HG02938 (cell line): ENCODE measurements around the gene RASL11A.
"Not testable (repeated sequence)": the region's sequence is repeated elsewhere in the genome, so short reads cannot be mapped to it uniquely, and the experiment has no call there.

Experiments
- ATAC-seq: cut with Tn5 transposase; IDR thresholded peaks from one replicate; pipeline ENCODE4 v1.9.1; 2021; ENCODE audit warnings: mild to moderate bottlenecking, moderate library complexity; ENCODE audit not compliant: unreplicated experiment

RASL11A gene

GRCh38 chr13:27267596-27267995 lies 3.0 kb upstream of the RASL11A start:
- no peak for ATAC-seq

GRCh38 chr13:27269114-27269665 lies 1.4 kb upstream of the RASL11A start:
- no peak for ATAC-seq

GRCh38 chr13:27271570-27272096 lies 1.0 kb downstream of the RASL11A start:
- no peak for ATAC-seq

- no peak for ATAC-seq
These were observed 3.2 kb downstream of the RASL11A start for GRCh38 chr13:27273658-27274425.

GRCh38 chr13:27274631-27275030 lies 4.0 kb downstream of the RASL11A start:
- no peak for ATAC-seq

- no peak for ATAC-seq
These were observed 5.6 kb downstream of the RASL11A start for GRCh38 chr13:27276188-27276587.

GRCh38 chr13:27279506-27279905 lies 8.9 kb downstream of the RASL11A start:
- no peak for ATAC-seq

- no peak for ATAC-seq
These were observed 9.5 kb downstream of the RASL11A start for GRCh38 chr13:27280009-27280656.

- no peak for ATAC-seq
These were observed 10.2 kb downstream of the RASL11A start for GRCh38 chr13:27280841-27281240.

- no peak for ATAC-seq
These were observed 10.8 kb downstream of the RASL11A start for GRCh38 chr13:27281420-27281819.

GRCh38 chr13:27283906-27284493 lies 13.4 kb downstream of the RASL11A start:
- no peak for ATAC-seq

GRCh38 chr13:27288392-27288791 lies 17.8 kb downstream of the RASL11A start:
- no peak for ATAC-seq

GRCh38 chr13:27289011-27289665 lies 18.5 kb downstream of the RASL11A start:
- ATAC-seq, result no peak

GRCh38 chr13:27290715-27291114 lies 20.1 kb downstream of the RASL11A start:
- no peak for ATAC-seq

GRCh38 chr13:27291967-27292366 lies 21.3 kb downstream of the RASL11A start:
- not testable (repeated sequence) for ATAC-seq

- ATAC-seq, result no peak
These were observed 22.6 kb downstream of the RASL11A start for GRCh38 chr13:27293076-27293691.

GRCh38 chr13:27293873-27294515 lies 23.4 kb downstream of the RASL11A start:
- no peak for ATAC-seq

- ATAC-seq, result no peak
These were observed 24.5 kb downstream of the RASL11A start for GRCh38 chr13:27295096-27295495.

- ATAC-seq, result no peak
These were observed 25.0 kb downstream of the RASL11A start for GRCh38 chr13:27295660-27296059.

GRCh38 chr13:27296496-27296895 lies 25.9 kb downstream of the RASL11A start:
- ATAC-seq, result no peak
